Activated CD4-positive, alpha-beta T cell treated with anti-CD3 and anti-CD28 coated beads, Interleukin-2, amount 50 U/mL, for 24 hours (primary cell): Measurements from ENCODE around the gene FAM89B.

Experiments used
- DNase-seq, 2 donors: peaks; one replicate each; pipeline ENCODE4 v3.0.0-alpha.2; 2020; ENCODE audit warnings: low read depth in 1 of 2, low spot score in 1 of 2

FAM89B gene

GRCh38 chr11:65586676-65587075, 14.3 kb downstream of the FAM89B start:
- no peak for DNase-seq

GRCh38 chr11:65588199-65589054, 16.1 kb downstream of the FAM89B start:
- peak in 1 of 2 donors; percentile 68 for DNase-seq

- DNase-seq, result no peak
Observed at GRCh38 chr11:65589444-65590239, 17.3 kb downstream of the FAM89B start.

GRCh38 chr11:65590240-65590738, 18.0 kb downstream of the FAM89B start:
- no peak for DNase-seq

- DNase-seq, result no peak
Observed at GRCh38 chr11:65591939-65592857, 19.9 kb downstream of the FAM89B start.

- no peak for DNase-seq
Observed at GRCh38 chr11:65592858-65593517, 20.6 kb downstream of the FAM89B start.

- no peak for DNase-seq
Observed at GRCh38 chr11:65593518-65594414, 21.4 kb downstream of the FAM89B start.

- no peak for DNase-seq
Observed at GRCh38 chr11:65595131-65595530, 22.8 kb downstream of the FAM89B start.

- no peak for DNase-seq
Observed at GRCh38 chr11:65595543-65596281, 23.4 kb downstream of the FAM89B start, which contains the start of gene KCNK7. KCNK7 (minus strand) TSS chr11:65595800; CDS start chr11:65595772, 28 bp downstream.

- no peak for DNase-seq
Observed at GRCh38 chr11:65596520-65596919, 24.2 kb downstream of the FAM89B start.

GRCh38 chr11:65598258-65598699, 25.9 kb downstream of the FAM89B start:
- no peak for DNase-seq

GRCh38 chr11:65599216-65599954, 27.0 kb downstream of the FAM89B start:
- DNase-seq, result no peak

GRCh38 chr11:65599955-65600246, 27.6 kb downstream of the FAM89B start:
- no peak for DNase-seq

- DNase-seq, result no peak
Observed at GRCh38 chr11:65604258-65604657, 31.9 kb downstream of the FAM89B start.

- DNase-seq, result no peak
Observed at GRCh38 chr11:65606876-65607613, 34.7 kb downstream of the FAM89B start.

- DNase-seq, result no peak
Observed at GRCh38 chr11:65607614-65608426, 35.5 kb downstream of the FAM89B start.
